ENCODE measurements around the gene NFKBIB. TPM values are rescaled to one million over a fixed set of nuclear protein-coding genes. Genes with fewer than 3 reads are reported as not detected.
A peak's percentile ranks its signal among the peaks of the same experiment; 100 is the strongest.
"Not testable (repeated sequence)": the region's sequence is repeated elsewhere in the genome, so short reads cannot be mapped to it uniquely, and the experiment has no call there.

Gene NFKBIB
- total RNA-seq, 2 experiments from 2014 or later: 49.6 to 53.4 TPM

DNA sequence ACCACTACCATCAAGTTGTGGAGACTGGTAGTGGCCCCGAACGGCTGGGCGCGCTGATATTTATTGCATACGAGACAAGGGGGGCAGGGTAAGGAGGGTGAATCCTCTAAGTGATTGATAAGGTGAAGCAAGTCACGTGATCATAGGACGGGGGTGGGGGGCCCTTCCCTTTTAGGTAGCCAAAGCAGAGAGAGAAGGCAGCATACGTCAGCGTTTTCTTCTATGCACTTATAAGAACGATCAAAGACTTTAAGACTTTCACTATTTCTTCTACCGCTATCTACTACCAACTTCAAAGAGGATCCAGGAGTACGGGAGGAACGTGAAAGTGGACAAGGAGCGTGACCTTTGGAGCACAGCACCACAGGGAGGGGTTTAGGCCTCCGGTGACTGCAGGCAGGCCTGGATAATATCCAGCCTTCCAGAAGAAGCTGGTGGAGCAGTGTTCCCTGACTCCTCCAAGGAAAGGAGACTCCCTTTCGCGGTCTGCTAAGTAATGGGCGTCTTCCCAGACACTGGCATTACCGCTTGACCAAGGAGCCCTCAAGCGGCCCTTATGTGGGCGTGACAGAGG is 40.1 kb upstream of the NFKBIB start:
- DNase-seq; H3K27ac Mint-ChIP-seq; H3K36me3 Mint-ChIP-seq; H3K27me3 Mint-ChIP-seq; CTCF ChIA-PET; POLR2A ChIA-PET; H3K9me3 Mint-ChIP-seq; intact Hi-C loops (cut with micrococcal nuclease); H3K4me3 Mint-ChIP-seq: not testable (repeated sequence)
- H3K4me1 Mint-ChIP-seq (ENCODE audit: low read depth): peaks cover 29% of the 10 kb centered on the region

DNA sequence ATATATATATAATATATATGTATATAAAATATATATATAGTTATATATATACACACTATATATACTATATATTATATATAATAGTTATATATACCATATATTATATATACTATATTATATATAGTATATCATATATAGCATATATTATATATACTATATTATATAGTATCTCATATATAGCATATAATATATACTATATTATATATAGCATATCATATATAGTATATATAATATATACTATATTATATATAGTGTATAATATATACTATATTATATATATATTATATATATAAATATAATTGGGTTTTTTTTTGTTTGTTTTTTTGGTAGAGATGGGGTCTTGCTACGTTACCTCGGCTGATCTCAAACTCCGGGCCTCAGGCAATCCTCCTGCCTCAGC is 38.4 kb upstream of the NFKBIB start:
- peaks cover 6% of the 10 kb centered on the region for H3K36me3 Mint-ChIP-seq
- no peak overlapping the region for H3K4me3 Mint-ChIP-seq
- ChIA-PET POLR2A (interaction anchor here (1.7 kb wide), 1 partner anchor 10 kb away, joined by 5 read pairs; no protein-coding TSS in a partner anchor), CTCF (interaction anchor here (1.5 kb wide), 1 partner anchor 26 kb away, joined by 4 read pairs; no protein-coding TSS in a partner anchor)
- no peaks in the 10 kb centered on the region for H3K27me3 Mint-ChIP-seq
- intact Hi-C loops (cut with micrococcal nuclease): no loop called here
- no peak for DNase-seq
- no peak overlapping the region for H3K27ac Mint-ChIP-seq
- H3K4me1 Mint-ChIP-seq (ENCODE audit: low read depth): peaks cover 41% of the 10 kb centered on the region
- no peaks in the 10 kb centered on the region for H3K9me3 Mint-ChIP-seq

DNA sequence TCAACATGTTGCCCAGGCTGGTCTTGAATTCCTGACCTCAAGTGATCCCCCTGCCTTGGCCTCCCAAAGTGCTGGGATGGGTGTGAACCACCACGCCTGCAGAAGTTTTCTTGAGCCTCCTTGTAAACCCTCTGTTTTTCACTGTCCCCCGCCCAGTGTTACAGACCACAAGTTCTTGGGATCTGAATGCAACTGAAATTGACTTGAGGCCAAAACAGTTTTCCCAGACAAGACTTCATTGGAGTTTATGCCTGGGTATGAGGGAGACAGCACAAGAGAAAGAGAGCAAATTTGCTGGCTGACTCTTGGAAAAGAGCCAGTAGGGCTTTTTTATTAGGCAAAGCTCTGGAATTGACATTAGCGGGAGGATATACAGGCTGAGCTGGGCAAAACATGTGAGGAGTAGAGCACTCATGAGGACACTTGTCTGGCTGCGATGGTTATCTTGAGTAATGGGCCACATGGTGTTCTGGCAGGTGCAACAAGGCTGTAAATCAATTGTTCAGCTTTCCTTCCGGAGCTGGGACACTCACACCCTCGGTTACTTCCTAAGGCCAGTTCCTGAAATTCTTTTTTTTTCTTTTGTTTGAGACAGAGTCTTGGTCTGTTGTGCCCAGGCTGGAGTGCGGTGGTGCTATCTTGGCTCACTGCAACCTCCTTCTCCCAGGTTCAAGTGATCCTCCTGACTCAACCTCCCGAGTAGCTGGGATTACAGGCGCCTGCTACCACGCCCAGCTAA is 37.3 kb upstream of the NFKBIB start:
- Mint-ChIP-seq H3K4me1 (ENCODE audit: low read depth) (peaks cover 34% of the 10 kb centered on the region), H3K27ac (no peak overlapping the region), H3K36me3 (peaks cover 6% of the 10 kb centered on the region), H3K4me3 (no peak overlapping the region), H3K9me3 (no peaks in the 10 kb centered on the region), H3K27me3 (no peaks in the 10 kb centered on the region)
- no peak for DNase-seq
- intact Hi-C loops (cut with micrococcal nuclease): no loop called here
- ChIA-PET POLR2A (interaction anchor here (2.6 kb wide), 1 partner anchor 10 kb away, joined by 10 read pairs; no protein-coding TSS in a partner anchor), CTCF (interaction anchor here (1.2 to 1.5 kb wide), 2 partner anchors 16 to 25 kb away, joined by 3 to 4 read pairs; partner anchors contain the start of gene RINL)

DNA sequence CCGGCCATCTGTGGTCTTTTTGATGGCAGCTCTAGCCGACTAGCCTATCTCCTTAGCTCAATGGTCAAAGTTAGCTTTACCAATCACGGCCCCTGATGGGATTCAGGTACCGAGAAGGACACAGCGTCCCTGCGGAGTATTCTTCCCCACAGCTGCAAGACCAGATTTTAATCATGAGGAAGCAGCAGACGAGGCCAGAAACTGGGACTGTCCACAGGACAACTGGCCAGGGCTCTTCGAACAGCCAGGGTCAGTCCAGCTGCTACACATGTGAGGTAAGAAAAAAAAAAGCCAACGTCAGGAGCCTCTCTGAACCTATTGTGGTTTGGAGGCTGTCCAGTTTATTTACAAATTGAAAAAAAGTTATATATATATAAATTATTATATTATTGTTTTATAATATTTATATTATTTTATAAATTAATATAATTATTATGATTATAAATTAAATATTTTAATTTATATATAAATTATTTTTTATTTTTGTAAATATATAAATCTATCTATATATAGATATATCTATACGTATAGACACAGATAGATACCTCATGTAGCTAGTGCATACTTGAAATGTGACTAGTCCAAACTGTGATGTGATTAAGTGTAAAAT is 32.5 kb upstream of the NFKBIB start:
- H3K4me1 Mint-ChIP-seq (ENCODE audit: low read depth): peaks cover 48% of the 10 kb centered on the region

DNA sequence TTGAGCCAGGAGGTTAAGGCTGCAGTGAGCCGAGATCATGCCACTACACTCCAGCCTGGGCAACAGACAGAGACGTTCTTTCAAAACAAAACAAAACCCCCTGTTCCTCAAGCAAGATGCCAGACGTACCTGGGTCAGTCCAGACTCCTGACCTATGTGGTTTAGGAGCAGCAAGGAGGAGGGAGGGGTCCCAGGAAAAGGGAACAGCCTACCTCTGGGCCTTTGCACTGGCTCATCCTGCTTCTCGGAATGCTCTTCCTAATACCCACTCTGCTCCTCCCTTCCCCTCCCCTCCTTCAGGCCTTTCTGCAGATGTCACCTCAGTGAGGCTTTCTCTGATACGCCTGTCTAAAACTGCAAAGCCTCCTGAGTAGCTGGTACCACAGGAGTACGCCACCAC is 31.2 kb upstream of the NFKBIB start:
- Mint-ChIP-seq H3K36me3 (peaks cover 27% of the 10 kb centered on the region), H3K27me3 (no peaks in the 10 kb centered on the region), H3K9me3 (no peaks in the 10 kb centered on the region), H3K4me1 (ENCODE audit: low read depth) (peaks cover 49% of the 10 kb centered on the region), H3K4me3 (peak overlapping the region; percentile 76), H3K27ac (peak overlapping the region; percentile 79)
- ChIA-PET CTCF (interaction anchor here (1.0 to 4.4 kb wide), 11 partner anchors 10 to 99 kb away, joined by 3 to 19 read pairs (median 7); partner anchors contain the start of genes MRPS12, NFKBIB, RINL and SARS2), POLR2A (interaction anchor here (0.6 to 2.9 kb wide), 5 partner anchors 9 to 37 kb away, joined by 3 to 24 read pairs (median 5); partner anchors contain the start of genes ECH1, HNRNPL and RINL)
- no peak for DNase-seq
- intact Hi-C loops (cut with micrococcal nuclease): loop anchor here (5.0 kb wide), 1 partner anchor 36 kb away; the partner anchor contains the start of gene ECH1

More for the DNA sequence above, 32.5 kb upstream of the NFKBIB start:
- Mint-ChIP-seq H3K4me3 (no peak overlapping the region), H3K9me3 (no peaks in the 10 kb centered on the region), H3K27me3 (no peaks in the 10 kb centered on the region), H3K27ac (no peak overlapping the region), H3K36me3 (peaks cover 27% of the 10 kb centered on the region)
- intact Hi-C loops (cut with micrococcal nuclease): loop anchor here (5.0 kb wide), 1 partner anchor 35 kb away; the partner anchor contains the start of gene ECH1
- CTCF ChIA-PET: interaction anchor here (0.6 to 4.4 kb wide), 4 partner anchors 10 to 20 kb away, joined by 3 to 12 read pairs (median 6); partner anchors contain the start of gene RINL
- POLR2A ChIA-PET: no interaction called here
- no peak for DNase-seq

DNA sequence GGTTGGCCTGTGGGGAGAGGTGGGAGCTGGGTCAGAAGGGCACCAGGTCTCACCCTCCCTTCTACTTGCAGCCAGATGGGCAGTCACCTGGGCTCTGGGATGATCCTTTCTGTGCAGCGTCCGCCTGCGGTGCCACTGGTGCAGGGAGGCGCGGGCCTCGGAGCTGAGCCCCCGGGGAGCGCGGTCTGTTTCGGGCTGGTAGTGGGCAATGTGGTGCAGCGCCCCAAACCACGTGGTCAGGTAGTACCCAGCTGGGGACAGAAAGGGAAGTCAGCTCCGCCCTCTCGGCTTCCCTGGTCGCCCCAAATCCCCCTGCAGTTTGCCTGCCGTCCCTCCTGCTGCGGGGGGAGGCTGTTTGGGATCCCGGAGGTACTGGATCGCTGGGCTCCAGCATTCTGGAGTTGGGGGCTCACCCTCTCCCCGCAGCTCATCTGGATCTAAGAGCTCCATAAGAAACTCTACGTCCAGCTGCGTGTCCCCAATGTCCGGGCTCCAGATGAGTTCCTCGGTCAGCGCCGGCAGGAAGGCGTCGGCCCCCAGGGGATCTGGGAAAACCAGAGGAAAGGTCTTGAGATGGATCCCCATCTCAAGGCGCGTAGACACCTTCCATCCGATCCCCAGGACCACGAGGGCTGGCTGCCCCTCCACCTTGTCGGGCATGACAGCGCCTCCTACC is 30.5 kb upstream of the NFKBIB start:
- POLR2A ChIA-PET: interaction anchor here (0.6 to 2.9 kb wide), 6 partner anchors 8 to 134 kb away, joined by 3 to 24 read pairs (median 5); partner anchors contain the start of genes ECH1, HNRNPL and RINL
- Mint-ChIP-seq H3K9me3 (no peaks in the 10 kb centered on the region), H3K4me1 (ENCODE audit: low read depth) (peaks cover 47% of the 10 kb centered on the region), H3K36me3 (peaks cover 27% of the 10 kb centered on the region), H3K27ac (peak overlapping the region; percentile 79), H3K27me3 (no peaks in the 10 kb centered on the region), H3K4me3 (peak overlapping the region; percentile 76)
- intact Hi-C loops (cut with micrococcal nuclease): loop anchor here (1.0 to 5.0 kb wide), 3 partner anchors 12 to 37 kb away; partner anchors contain the start of gene ECH1
- CTCF ChIA-PET: interaction anchor here (0.7 to 4.4 kb wide), 16 partner anchors 9 to 572 kb away, joined by 3 to 19 read pairs (median 5); partner anchors contain the start of genes MRPS12, NFKBIB, RINL and SARS2
- DNase-seq: no peak

DNA sequence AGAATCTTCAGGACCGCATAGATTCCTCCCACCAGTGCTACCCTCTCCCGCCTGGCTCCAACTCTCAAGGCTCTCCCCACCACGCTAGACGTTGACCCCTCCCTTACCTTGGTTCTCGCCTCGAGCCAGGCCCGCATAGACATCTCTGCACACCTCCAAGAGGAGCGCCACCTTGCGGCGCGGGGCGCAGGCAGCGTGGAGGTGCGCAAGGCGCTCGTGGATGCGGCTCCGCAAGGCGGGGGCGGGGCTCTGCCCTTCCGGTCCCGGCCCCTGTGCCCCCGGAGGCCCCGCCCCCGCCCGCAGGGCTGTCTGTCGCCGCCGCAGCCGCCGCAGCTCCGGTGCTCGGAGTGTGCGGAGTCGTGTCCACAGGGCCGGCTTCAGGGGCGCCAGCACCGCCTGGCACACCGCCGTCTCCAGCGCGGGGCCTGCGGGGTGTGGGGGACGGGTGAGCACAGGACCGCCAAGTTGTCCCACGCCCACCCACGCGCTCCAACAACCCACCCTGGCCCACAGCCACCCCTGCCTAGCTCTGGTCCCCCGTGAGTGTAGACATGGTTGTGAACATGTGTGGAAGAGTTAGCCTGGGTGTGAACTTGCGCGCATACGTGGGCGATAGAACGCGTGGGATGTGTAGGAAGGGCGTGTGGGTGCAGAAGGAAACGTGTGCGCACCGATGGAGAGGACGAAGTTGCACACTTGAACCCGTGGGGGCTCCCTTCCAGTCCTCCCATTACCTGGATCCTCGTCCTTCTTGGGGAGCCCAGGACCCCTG is 29.7 kb upstream of the NFKBIB start:
- CTCF ChIA-PET: interaction anchor here (0.7 to 4.4 kb wide), 17 partner anchors 9 to 571 kb away, joined by 3 to 19 read pairs (median 5); partner anchors contain the start of genes MRPS12, NFKBIB, RINL and SARS2
- H3K4me3 Mint-ChIP-seq: peak overlapping the region; percentile 76
- no peaks in the 10 kb centered on the region for H3K9me3 Mint-ChIP-seq
- H3K4me1 Mint-ChIP-seq (ENCODE audit: low read depth): peaks cover 40% of the 10 kb centered on the region
- peak; percentile 94 for DNase-seq
- intact Hi-C loops (cut with micrococcal nuclease): loop anchor here (1.0 to 5.0 kb wide), 3 partner anchors 13 to 38 kb away; partner anchors contain the start of gene ECH1
- peaks cover 27% of the 10 kb centered on the region for H3K36me3 Mint-ChIP-seq
- H3K27ac Mint-ChIP-seq: peak overlapping the region; percentile 79
- POLR2A ChIA-PET: interaction anchor here (0.5 to 2.9 kb wide), 7 partner anchors 8 to 479 kb away, joined by 3 to 24 read pairs (median 5); partner anchors contain the start of genes ECH1, HNRNPL and RINL
- no peaks in the 10 kb centered on the region for H3K27me3 Mint-ChIP-seq

- Mint-ChIP-seq H3K36me3 (peaks cover 27% of the 10 kb centered on the region), H3K27me3 (no peaks in the 10 kb centered on the region), H3K4me1 (ENCODE audit: low read depth) (peaks cover 36% of the 10 kb centered on the region), H3K4me3 (peak overlapping the region; percentile 70), H3K9me3 (no peaks in the 10 kb centered on the region), H3K27ac (peak overlapping the region; percentile 69)
- CTCF ChIA-PET: interaction anchor here (0.9 to 4.4 kb wide), 9 partner anchors 8 to 468 kb away, joined by 3 to 19 read pairs (median 12); partner anchors contain the start of genes FAM98C, MRPS12 and SARS2
- intact Hi-C loops (cut with micrococcal nuclease): no loop called here
- no peak for DNase-seq
- POLR2A ChIA-PET: interaction anchor here (0.5 to 2.9 kb wide), 6 partner anchors 19 to 622 kb away, joined by 3 to 24 read pairs (median 4); partner anchors contain the start of gene HNRNPL
Measured at GRCh38 chr19:38870612-38871011, 29.2 kb upstream of the NFKBIB start.

GRCh38 chr19:38873400-38873799 is 26.4 kb upstream of the NFKBIB start:
- intact Hi-C loops (cut with micrococcal nuclease); POLR2A ChIA-PET; H3K4me3 Mint-ChIP-seq; H3K27me3 Mint-ChIP-seq; H3K9me3 Mint-ChIP-seq; DNase-seq: not testable (repeated sequence)
- Mint-ChIP-seq H3K27ac (peak overlapping the region; percentile 3), H3K4me1 (ENCODE audit: low read depth) (peaks cover 42% of the 10 kb centered on the region), H3K36me3 (peaks cover 28% of the 10 kb centered on the region)
- CTCF ChIA-PET: interaction anchor here (2.2 kb wide), 1 partner anchor 14 kb away, joined by 17 read pairs; no protein-coding TSS in a partner anchor

DNA sequence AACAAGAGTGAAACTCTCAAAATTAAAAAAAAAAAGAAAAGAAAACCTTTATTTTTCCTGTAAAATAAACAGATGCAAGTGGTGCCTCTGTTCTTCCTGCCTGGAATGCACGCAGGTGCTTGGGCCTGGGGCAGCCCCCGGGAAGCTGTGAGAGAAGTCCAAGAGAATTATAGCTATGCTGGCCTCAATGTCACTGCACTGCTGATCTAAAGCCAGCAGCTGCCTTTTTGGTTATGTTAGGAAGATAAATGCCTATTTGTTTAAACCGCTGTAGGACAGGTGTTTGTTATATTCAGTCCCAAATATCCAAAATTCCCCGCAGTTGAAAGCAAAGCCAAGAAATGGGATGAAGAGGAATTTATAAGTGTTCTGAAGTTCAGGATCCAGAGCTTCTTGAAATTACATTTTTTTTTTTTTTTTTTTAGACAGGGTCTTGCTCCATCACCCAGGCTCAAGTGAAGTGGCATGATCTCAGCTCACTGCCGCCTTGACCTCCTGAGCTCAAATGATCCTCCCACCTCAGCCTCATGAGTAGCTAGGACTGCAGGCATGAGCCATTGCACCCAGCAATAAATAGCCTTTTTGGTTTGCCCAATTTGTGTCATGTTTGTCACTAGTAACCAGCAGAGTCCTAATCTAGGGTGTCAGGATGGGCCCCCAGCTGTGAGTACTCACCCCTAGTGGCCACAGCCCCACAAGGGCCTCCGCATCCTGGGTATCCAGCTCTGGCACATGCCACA is 23.9 kb upstream of the NFKBIB start:
- intact Hi-C loops (cut with micrococcal nuclease): no loop called here
- no peaks in the 10 kb centered on the region for H3K27me3 Mint-ChIP-seq
- POLR2A ChIA-PET: no interaction called here
- CTCF ChIA-PET: interaction anchor here (0.6 to 4.9 kb wide), 3 partner anchors 12 to 102 kb away, joined by 3 to 51 read pairs (median 3); partner anchors contain the start of genes MRPS12 and SARS2
- H3K4me1 Mint-ChIP-seq (ENCODE audit: low read depth): peaks cover 31% of the 10 kb centered on the region
- no peaks in the 10 kb centered on the region for H3K9me3 Mint-ChIP-seq
- peak overlapping the region; percentile 69 for H3K27ac Mint-ChIP-seq
- H3K4me3 Mint-ChIP-seq: peak overlapping the region; percentile 39
- no peak for DNase-seq
- peaks cover 11% of the 10 kb centered on the region for H3K36me3 Mint-ChIP-seq

Measured in activated CD4-positive, alpha-beta memory T cell treated with anti-CD3 and anti-CD28 coated beads for 36 hours (primary cell).